Endothelial cell of umbilical vein (primary cell): Measurements from ENCODE around the gene GSG1L. TPM values are rescaled to one million over a fixed set of nuclear protein-coding genes. Genes with fewer than 3 reads are reported as not detected.

Experiments used
- BruUV-seq: library from RNA; stranded (reverse); fragments of 400-500 nt; replicated peaks from 2 replicates; lab custom pipeline; 2021; lab: Mats Ljungman, UMichigan
- CTCF ChIA-PET: fragments of 300-600, 350-600 bp; sonication (Branson Sonifier 250); formaldehyde crosslinking; loops from one replicate; lab custom pipeline; 2021; ENCODE audit warnings: antibody characterized with exemption, inconsistent platforms; lab: Charles Lee
- POLR2A ChIA-PET: fragments of 300-600, 350-600 bp; sonication (Branson Sonifier 250); formaldehyde crosslinking; loops from one replicate; lab custom pipeline; 2021; ENCODE audit warnings: antibody characterized with exemption, inconsistent platforms; lab: Charles Lee
- DNase-seq: peaks from one replicate; pipeline ENCODE4 v3.0.0-alpha.2; 2011; ENCODE audit warnings: low read depth, low spot score
- FAIRE-seq: peaks from 2 replicates; lab custom pipeline; 2011; peaks lifted over from hg19 to GRCh38; lab: Jason Lieb, UNC
- H2AFZ ChIP-seq: 2 replicates; pipeline ENCODE4 v1.6.0; 2012; ENCODE audit warnings: low read depth, low read length, control low read depth, inconsistent platforms
- H3K27ac ChIP-seq: 2 replicates; pipeline ENCODE4 v1.5.1; 2011; ENCODE audit warnings: low read depth, mild to moderate bottlenecking, control low read depth, low read length, moderate library complexity; ENCODE audit not compliant: insufficient read depth
- H3K27me3 ChIP-seq, 2 experiments: 2 replicates each; pipeline versions ENCODE4 v1.6.0 to v1.6.1; 2011; ENCODE audit warnings: low read length in 2 of 2, mixed read lengths in 1 of 2; ENCODE audit not compliant: control insufficient read depth in 2 of 2, insufficient read depth in 2 of 2
- H3K36me3 ChIP-seq, 2 experiments: 2 replicates in 1 of 2; 3 replicates in 1 of 2; pipeline ENCODE4 v1.5.1; 2011; ENCODE audit warnings: low read length in 2 of 2, mild to moderate bottlenecking in 1 of 2, moderate library complexity in 1 of 2; ENCODE audit not compliant: control insufficient read depth in 2 of 2, insufficient read depth in 2 of 2; ENCODE audit errors: extremely low read depth in 1 of 2
- H3K4me1 ChIP-seq: 3 replicates; pipeline ENCODE4 v1.5.1; 2011; ENCODE audit warnings: mild to moderate bottlenecking, low read length; ENCODE audit not compliant: control insufficient read depth, insufficient read depth; ENCODE audit errors: extremely low read depth
- H3K4me2 ChIP-seq: 2 replicates; pipeline ENCODE4 v1.6.1; 2011; ENCODE audit warnings: low read length, control low read depth, mixed read lengths; ENCODE audit not compliant: insufficient read depth
- H3K4me3 ChIP-seq, 3 experiments: fragments of 200-600 bp in 1 of 3; sonication (generic), shearing (Covaris generic) in 1 of 3; replicated peaks in 1 of 3; 2 replicates each; pipeline ENCODE4 v1.5.1; 2011 to 2016; ENCODE audit warnings: control low read depth in 3 of 3, low read length in 3 of 3, mild to moderate bottlenecking in 2 of 3, inconsistent platforms in 1 of 3, low read depth in 1 of 3, moderate library complexity in 1 of 3; ENCODE audit not compliant: insufficient read depth in 1 of 3
- H3K79me2 ChIP-seq: 2 replicates; pipeline ENCODE4 v1.6.0; 2012; ENCODE audit warnings: low read length, inconsistent platforms; ENCODE audit not compliant: control insufficient read depth, insufficient read depth
- H3K9ac ChIP-seq: replicated peaks from 2 replicates; pipeline ENCODE3; 2011; ENCODE audit warnings: low read length, control low read depth; ENCODE audit not compliant: insufficient read depth; ENCODE audit errors: extremely low read depth
- H3K9me1 ChIP-seq: replicated peaks from 3 replicates; pipeline ENCODE4 v1.6.0; 2011; ENCODE audit warnings: mild to moderate bottlenecking, low read length; ENCODE audit not compliant: control insufficient read depth, insufficient read depth; ENCODE audit errors: extremely low read depth
- H3K9me3 ChIP-seq: replicated peaks from 2 replicates; pipeline ENCODE4 v1.5.1; 2012; ENCODE audit warnings: low read length, inconsistent platforms; ENCODE audit not compliant: control insufficient read depth, insufficient read depth
- H4K20me1 ChIP-seq: replicated peaks from 2 replicates; pipeline ENCODE3; 2011; ENCODE audit warnings: mild to moderate bottlenecking, low read length; ENCODE audit not compliant: control insufficient read depth, insufficient read depth; ENCODE audit errors: extremely low read depth
- EZH2 ChIP-seq: IDR thresholded peaks from 2 replicates; pipeline ENCODE4 v1.6.1; 2012; ENCODE audit warnings: borderline replicate concordance, low read depth, mild to moderate bottlenecking, moderate library complexity, low read length, inconsistent platforms; ENCODE audit not compliant: severe bottlenecking
- FOS ChIP-seq: IDR thresholded peaks from 2 replicates; pipeline ENCODE4 v1.6.1; 2011; ENCODE audit warnings: mild to moderate bottlenecking, low read length, moderate library complexity, borderline replicate concordance; ENCODE audit not compliant: insufficient read depth
- GATA2 ChIP-seq: IDR thresholded peaks from 2 replicates; pipeline ENCODE4 v1.7.0; 2011; ENCODE audit warnings: low read depth, mild to moderate bottlenecking, moderate library complexity, mixed read lengths, low read length; ENCODE audit not compliant: insufficient read length, insufficient read depth
- JUN ChIP-seq: IDR thresholded peaks from 2 replicates; pipeline ENCODE4 v1.6.1; 2011; ENCODE audit warnings: borderline replicate concordance, low read depth; ENCODE audit not compliant: insufficient read length, insufficient read depth
- MYC ChIP-seq: IDR thresholded peaks from one replicate; pipeline ENCODE4 v1.6.1; 2011; ENCODE audit warnings: mild to moderate bottlenecking, low read depth, low read length
- POLR2A ChIP-seq: IDR thresholded peaks from 2 replicates; pipeline ENCODE4 v1.6.1; 2012; ENCODE audit warnings: low read depth, mild to moderate bottlenecking, control low read depth, low read length
- POLR2AphosphoS5 ChIP-seq: IDR thresholded peaks from 2 replicates; pipeline ENCODE4 v1.6.1; 2012; ENCODE audit warnings: low read depth, mild to moderate bottlenecking, control low read depth, low read length, moderate library complexity; ENCODE audit not compliant: insufficient read depth
- dilution Hi-C: fragments of 300-500 bp; cut with MboI; formaldehyde crosslinking; loops from one replicate; pipeline ENCODE4 v1.15.0; 2019; ENCODE audit warnings: low sequenced_read_pairs; ENCODE audit not compliant: extremely low pct_ligation_motif_present
- intact Hi-C: fragments of 100-400 bp; cut with micrococcal nuclease; formaldehyde crosslinking; loops from one replicate; pipeline ENCODE4 v1.10.0; 2022
- polyA plus RNA-seq, 4 experiments: library from polyadenylated mRNA; depleted of rRNA in 3 of 4; stranded (reverse) in 3 of 4; unstranded in 1 of 4; fragments of >200 nt; gene quantifications; 2 replicates each; pipeline versions ENCODE4 v1.2.1 to v1.2.3, GENCODE V29; 2011 to 2012; ENCODE audit warnings: missing spikeins in 1 of 4
- total RNA-seq: library from RNA; stranded (reverse); gene quantifications from 2 replicates; pipeline ENCODE4 v1.2.3, GENCODE V29; 2021
- TF ChIP-seq, protein P1 (sequence below), 2 donors: IDR thresholded peaks; 1 replicate in 1 of 2; 2 replicates in 1 of 2; pipeline ENCODE4 v1.5.1; 2011; ENCODE audit warnings: low read length in 2 of 2, mild to moderate bottlenecking in 2 of 2, moderate library complexity in 2 of 2, control low read depth in 1 of 2, inconsistent platforms in 1 of 2, low read depth in 1 of 2; ENCODE audit not compliant: insufficient read depth in 1 of 2; ENCODE audit errors: extremely low read depth in 1 of 2
- TF ChIP-seq, protein P2 (sequence below): IDR thresholded peaks from 2 replicates; pipeline ENCODE4 v1.6.1; 2011; ENCODE audit not compliant: insufficient read depth, insufficient read length

The GSG1L gene
- total and polyA plus RNA-seq, 2 donors (not counting 3 experiments of a cell fraction or from before 2014, with no cell fraction given) = 0.06 TPM; not detected in 1

DNA sequence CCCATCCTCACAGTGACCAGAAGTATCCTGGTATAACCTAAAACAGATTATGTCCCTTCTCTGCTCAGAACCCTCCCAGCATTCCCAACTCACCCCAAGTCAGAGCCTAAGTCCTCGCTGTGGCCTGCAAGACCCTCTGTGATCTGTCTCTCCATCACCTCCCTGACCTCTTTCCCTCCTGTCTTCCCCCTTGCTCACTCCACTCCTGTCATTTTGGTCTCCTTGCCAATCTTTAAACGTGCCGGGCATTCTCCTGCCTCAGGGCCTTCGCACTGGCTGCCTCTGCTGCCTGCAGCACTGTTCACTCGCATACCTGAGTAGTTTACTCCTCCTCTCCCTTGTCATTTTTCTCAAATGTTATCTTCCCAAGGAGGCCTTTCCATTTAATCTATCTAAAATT is 97.7 kb downstream of the GSG1L start:
- no peak overlapping the region for H3K4me3 ChIP-seq
- H3K27me3 ChIP-seq = no peaks in the 10 kb centered on the region
- POLR2A ChIA-PET = no interaction called here
- TF ChIP-seq, protein P1, sequence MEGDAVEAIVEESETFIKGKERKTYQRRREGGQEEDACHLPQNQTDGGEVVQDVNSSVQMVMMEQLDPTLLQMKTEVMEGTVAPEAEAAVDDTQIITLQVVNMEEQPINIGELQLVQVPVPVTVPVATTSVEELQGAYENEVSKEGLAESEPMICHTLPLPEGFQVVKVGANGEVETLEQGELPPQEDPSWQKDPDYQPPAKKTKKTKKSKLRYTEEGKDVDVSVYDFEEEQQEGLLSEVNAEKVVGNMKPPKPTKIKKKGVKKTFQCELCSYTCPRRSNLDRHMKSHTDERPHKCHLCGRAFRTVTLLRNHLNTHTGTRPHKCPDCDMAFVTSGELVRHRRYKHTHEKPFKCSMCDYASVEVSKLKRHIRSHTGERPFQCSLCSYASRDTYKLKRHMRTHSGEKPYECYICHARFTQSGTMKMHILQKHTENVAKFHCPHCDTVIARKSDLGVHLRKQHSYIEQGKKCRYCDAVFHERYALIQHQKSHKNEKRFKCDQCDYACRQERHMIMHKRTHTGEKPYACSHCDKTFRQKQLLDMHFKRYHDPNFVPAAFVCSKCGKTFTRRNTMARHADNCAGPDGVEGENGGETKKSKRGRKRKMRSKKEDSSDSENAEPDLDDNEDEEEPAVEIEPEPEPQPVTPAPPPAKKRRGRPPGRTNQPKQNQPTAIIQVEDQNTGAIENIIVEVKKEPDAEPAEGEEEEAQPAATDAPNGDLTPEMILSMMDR (IDR thresholded peaks at IDR 0.05; ENCODE audit: extremely low read depth in 1 of 2, insufficient read depth in 1 of 2, low read depth in 1 of 2, low read length in 2 of 2) = no peak
- TF ChIP-seq, protein P2, sequence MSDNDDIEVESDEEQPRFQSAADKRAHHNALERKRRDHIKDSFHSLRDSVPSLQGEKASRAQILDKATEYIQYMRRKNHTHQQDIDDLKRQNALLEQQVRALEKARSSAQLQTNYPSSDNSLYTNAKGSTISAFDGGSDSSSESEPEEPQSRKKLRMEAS = no peak
- no peak for TF ChIP-seq POLR2A
- TF ChIP-seq JUN = no peak
- no peak for TF ChIP-seq POLR2AphosphoS5
- TF ChIP-seq EZH2 = no peak
- no peak for TF ChIP-seq GATA2
- no peak for TF ChIP-seq FOS
- TF ChIP-seq MYC = no peak
- no peaks in the 10 kb centered on the region for H3K36me3 ChIP-seq
- CTCF ChIA-PET = interaction anchor here (1.2 kb wide), 2 partner anchors 12 to 32 kb away, joined by 3 to 4 read pairs; no protein-coding TSS in a partner anchor
- H3K4me2 ChIP-seq = no peak overlapping the region
- DNase-seq (no peak), FAIRE-seq (no peak)
- dilution Hi-C loops (no loop called here), intact Hi-C loops (no loop called here)
- no peaks in the 10 kb centered on the region for H3K79me2 ChIP-seq
- H3K9me3 ChIP-seq = no peaks in the 10 kb centered on the region
- BruUV-seq = no TSS peak
- H3K4me1 ChIP-seq = no peaks in the 10 kb centered on the region
- H2AFZ ChIP-seq = no peak overlapping the region
- H3K27ac ChIP-seq = no peak overlapping the region
- H4K20me1 ChIP-seq = no peaks in the 10 kb centered on the region
- no peaks in the 10 kb centered on the region for H3K9me1 ChIP-seq
- H3K9ac ChIP-seq = no peak overlapping the region
